Fibroblast of lung (primary cell): ENCODE data around the gene ZGLP1.

Source experiments
- EZH2 ChIP-seq: IDR thresholded peaks from 2 replicates; pipeline ENCODE4 v1.5.1; 2012; ENCODE audit warnings: low read length, control low read depth, mild to moderate bottlenecking; ENCODE audit errors: missing control alignments
- TF ChIP-seq, protein P1 (sequence below), 2 donors: IDR thresholded peaks in 1 of 2; conservative IDR thresholded peaks in 1 of 2; 1 replicate in 1 of 2; 2 replicates in 1 of 2; pipeline ENCODE4 v1.5.1; 2011 to 2012; ENCODE audit warnings: low read length in 2 of 2, control low read depth in 1 of 2, inconsistent platforms in 1 of 2, low read depth in 1 of 2, mild to moderate bottlenecking in 1 of 2

DNA sequence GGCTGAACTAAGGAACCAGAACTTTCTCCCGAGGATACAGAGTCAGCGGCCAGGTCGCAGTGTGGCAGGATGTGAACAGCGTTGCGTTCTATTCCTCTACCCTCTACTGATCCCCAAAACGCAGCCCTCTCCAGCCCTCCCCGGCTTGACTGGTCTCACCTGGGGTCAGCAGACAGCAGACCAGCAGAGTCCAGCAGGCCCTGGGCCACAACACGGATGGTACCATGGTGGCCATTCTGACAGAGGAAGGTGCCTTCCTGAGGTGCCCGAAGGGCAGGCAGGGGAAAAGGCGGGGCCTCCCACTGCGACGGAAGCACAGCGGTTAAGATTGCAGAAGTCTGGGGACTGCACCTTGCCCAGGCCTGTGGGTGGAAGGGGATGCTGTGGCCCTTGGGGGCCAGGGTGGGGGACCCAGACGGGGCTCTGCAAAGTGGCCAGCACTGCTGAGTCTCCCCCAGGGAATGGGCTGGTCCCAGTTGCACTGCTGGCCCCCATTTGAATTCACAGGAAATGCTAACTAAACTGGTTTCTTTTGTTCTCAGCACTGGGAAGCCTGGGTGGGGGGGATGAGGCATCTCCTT lies 29.9 kb upstream of the ZGLP1 start, which contains the start of gene ICAM3:
- TF ChIP-seq, protein P1, sequence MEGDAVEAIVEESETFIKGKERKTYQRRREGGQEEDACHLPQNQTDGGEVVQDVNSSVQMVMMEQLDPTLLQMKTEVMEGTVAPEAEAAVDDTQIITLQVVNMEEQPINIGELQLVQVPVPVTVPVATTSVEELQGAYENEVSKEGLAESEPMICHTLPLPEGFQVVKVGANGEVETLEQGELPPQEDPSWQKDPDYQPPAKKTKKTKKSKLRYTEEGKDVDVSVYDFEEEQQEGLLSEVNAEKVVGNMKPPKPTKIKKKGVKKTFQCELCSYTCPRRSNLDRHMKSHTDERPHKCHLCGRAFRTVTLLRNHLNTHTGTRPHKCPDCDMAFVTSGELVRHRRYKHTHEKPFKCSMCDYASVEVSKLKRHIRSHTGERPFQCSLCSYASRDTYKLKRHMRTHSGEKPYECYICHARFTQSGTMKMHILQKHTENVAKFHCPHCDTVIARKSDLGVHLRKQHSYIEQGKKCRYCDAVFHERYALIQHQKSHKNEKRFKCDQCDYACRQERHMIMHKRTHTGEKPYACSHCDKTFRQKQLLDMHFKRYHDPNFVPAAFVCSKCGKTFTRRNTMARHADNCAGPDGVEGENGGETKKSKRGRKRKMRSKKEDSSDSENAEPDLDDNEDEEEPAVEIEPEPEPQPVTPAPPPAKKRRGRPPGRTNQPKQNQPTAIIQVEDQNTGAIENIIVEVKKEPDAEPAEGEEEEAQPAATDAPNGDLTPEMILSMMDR (conservative IDR thresholded peaks at IDR 0.05 in 1 of 2, IDR thresholded peaks at IDR 0.05 in 1 of 2; ENCODE audit: low read depth in 1 of 2, low read length in 2 of 2): no peak
- TF ChIP-seq EZH2: no peak
